Peyer's patch (tissue), 4 donors: ENCODE results near the gene PRSS57. TPM values are rescaled to one million over a fixed set of nuclear protein-coding genes. Genes with fewer than 3 reads are reported as not detected.
A peak's percentile ranks its signal among the peaks of the same experiment; 100 is the strongest.

Source experiments
- DNase-seq, 3 donors: peaks; one replicate each; pipeline ENCODE4 v3.0.0-alpha.2; 2017 to 2019
- H3K27ac ChIP-seq, 4 donors: fragments of 200-600 bp; sonication (generic); one replicate each; pipeline ENCODE4 v1.5.1; 2016 to 2019
- H3K27me3 ChIP-seq, 2 donors: fragments of 200-600 bp; sonication (generic); one replicate each; pipeline ENCODE4 v1.5.1; 2019
- H3K36me3 ChIP-seq, 3 donors: fragments of 200-600 bp; sonication (generic); one replicate each; pipeline ENCODE4 v1.5.1; 2016 to 2019
- H3K4me1 ChIP-seq, 4 donors: fragments of 200-600 bp; sonication (generic); one replicate each; pipeline ENCODE4 v1.5.1; 2016 to 2019
- H3K4me3 ChIP-seq, 4 donors: fragments of 200-600 bp; sonication (generic); 1 replicate in 3 of 4; 2 replicates in 1 of 4; pipeline ENCODE4 v1.5.1; 2016 to 2019; ENCODE audit warnings: mild to moderate bottlenecking in 1 of 4
- H3K9me3 ChIP-seq, 4 donors: fragments of 200-600 bp; sonication (generic); one replicate each; pipeline ENCODE4 v1.5.1; 2016 to 2019; ENCODE audit warnings: mild to moderate bottlenecking in 1 of 4
- CTCF ChIP-seq, 6 experiments: fragments of 450-650 bp in 4 of 6; fragments of 200-600 bp in 2 of 6; sonication (generic) in 1 of 6; IDR thresholded peaks; one replicate each; pipeline ENCODE4 v1.5.1; 2017 to 2019; ENCODE audit warnings: antibody characterized with exemption in 6 of 6, mild to moderate bottlenecking in 3 of 6, moderate library complexity in 1 of 6
- POLR2A ChIP-seq, 2 donors: fragments of 450-650 bp; IDR thresholded peaks; one replicate each; pipeline ENCODE4 v1.5.1; 2017; ENCODE audit warnings: antibody characterized with exemption in 2 of 2, mild to moderate bottlenecking in 2 of 2, moderate library complexity in 2 of 2
- total RNA-seq, 4 donors: library from RNA; depleted of rRNA; stranded (reverse); fragments of >200 nt; gene quantifications; one replicate each; pipeline ENCODE4 v1.1.0, GENCODE V29; 2016

The PRSS57 gene
- total RNA-seq, 4 donors from 2014 or later = not detected

GRCh38 chr19:720345-721160, 25.3 kb upstream of the PRSS57 start:
- H3K27me3 ChIP-seq = peaks cover 0 to 12% of the 10 kb centered on the region in 2 donors
- DNase-seq = no peak
- peak overlapping the region in 2 of 4 donors; percentile 22 to 49 for H3K27ac ChIP-seq
- no peak for TF ChIP-seq CTCF (IDR thresholded peaks at IDR 0.05)
- TF ChIP-seq POLR2A (IDR thresholded peaks at IDR 0.05) = no peak
- peaks cover 0 to 10% (median 4%) of the 10 kb centered on the region in 4 donors for H3K4me1 ChIP-seq
- no peaks in the 10 kb centered on the region for H3K36me3 ChIP-seq
- H3K9me3 ChIP-seq = peaks cover 0 to 4% (median 0%) of the 10 kb centered on the region in 4 donors
- H3K4me3 ChIP-seq = no peak overlapping the region

- H3K27ac ChIP-seq = peak overlapping the region in 2 of 4 donors; percentile 49 to 50
- H3K36me3 ChIP-seq = no peaks in the 10 kb centered on the region
- H3K9me3 ChIP-seq = peaks cover 0 to 7% (median 0%) of the 10 kb centered on the region in 4 donors
- TF ChIP-seq CTCF (IDR thresholded peaks at IDR 0.05) = no peak
- TF ChIP-seq POLR2A (IDR thresholded peaks at IDR 0.05) = no peak
- peaks cover 0 to 10% (median 4%) of the 10 kb centered on the region in 4 donors for H3K4me1 ChIP-seq
- H3K27me3 ChIP-seq = peaks cover 0 to 12% of the 10 kb centered on the region in 2 donors
- peak overlapping the region in 1 of 4 donors; percentile 13 for H3K4me3 ChIP-seq
- DNase-seq = no peak
Measured at GRCh38 chr19:719636-720344, 24.5 kb upstream of the PRSS57 start.

DNA sequence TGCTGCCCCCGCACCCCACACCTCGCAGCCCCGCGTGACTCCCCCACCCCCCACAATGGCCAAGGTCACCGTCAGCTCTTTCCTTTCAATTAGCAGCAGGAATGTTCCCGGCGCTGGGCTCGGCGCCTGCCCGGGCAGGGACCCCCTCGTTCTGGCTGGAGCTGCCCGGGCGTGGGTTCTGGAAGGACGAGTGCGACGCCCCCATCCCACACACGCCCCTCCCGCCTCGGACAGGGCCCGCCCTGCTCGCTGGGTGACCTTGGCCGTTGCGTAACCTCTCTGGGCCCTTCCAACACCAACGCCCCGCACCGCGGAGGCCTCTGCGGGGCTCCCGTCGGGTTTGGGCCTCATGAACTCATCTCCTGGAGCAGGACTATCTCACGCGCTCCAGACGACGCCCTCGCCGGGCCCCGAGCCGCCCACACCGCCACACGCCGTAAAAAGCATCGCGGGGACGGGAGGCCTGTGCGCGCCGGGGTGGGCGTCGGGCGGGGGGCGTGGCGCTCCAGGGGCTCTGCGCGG, 23.8 kb upstream of the PRSS57 start:
- Histone ChIP-seq H3K36me3 (no peaks in the 10 kb centered on the region), H3K9me3 (peaks cover 0 to 7% (median 0%) of the 10 kb centered on the region in 4 donors), H3K27ac (peak overlapping the region in 2 of 4 donors; percentile 49 to 50), H3K27me3 (peaks cover 0 to 12% of the 10 kb centered on the region in 2 donors), H3K4me3 (peak overlapping the region in 1 of 4 donors; percentile 13), H3K4me1 (peaks cover 0 to 10% (median 4%) of the 10 kb centered on the region in 4 donors)
- no peak for DNase-seq
- TF ChIP-seq CTCF (IDR thresholded peaks at IDR 0.05) = no peak
- no peak for TF ChIP-seq POLR2A (IDR thresholded peaks at IDR 0.05)

DNA sequence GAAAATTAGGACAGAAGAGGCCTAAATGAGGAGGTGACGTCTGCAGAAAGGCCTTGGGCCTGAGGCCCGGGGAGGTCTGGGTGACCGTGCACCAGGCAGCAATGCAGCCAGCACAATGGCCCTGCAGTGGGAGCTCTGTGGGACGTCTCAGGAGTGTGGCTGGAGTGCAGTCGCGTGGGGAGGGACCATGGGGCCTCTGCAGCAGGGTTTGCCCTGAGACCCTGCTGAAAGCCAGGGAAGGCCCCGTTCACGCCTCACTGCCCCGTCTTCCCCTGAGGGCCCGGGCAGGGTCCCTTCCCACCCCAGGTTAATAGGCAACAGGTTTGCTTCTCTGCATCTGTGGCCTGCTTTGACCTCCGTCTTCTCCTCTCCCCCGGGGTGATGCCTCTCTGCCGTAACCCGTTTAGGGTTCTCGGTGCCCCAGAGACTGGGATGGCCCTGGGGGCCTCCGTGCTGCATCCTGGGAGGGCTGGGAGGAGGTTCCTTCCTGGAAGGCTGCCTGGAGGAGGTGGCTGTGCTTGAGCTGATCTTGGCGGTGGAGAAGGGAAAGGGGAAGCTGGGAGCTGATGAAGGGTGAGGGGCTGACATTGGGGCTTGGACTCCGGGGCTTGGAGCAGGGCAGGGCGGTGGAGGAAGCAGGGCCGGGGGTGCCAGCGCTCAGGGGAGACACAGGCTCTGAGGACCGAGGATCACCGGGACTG, 23.1 kb upstream of the PRSS57 start:
- H3K4me3 ChIP-seq = no peak overlapping the region
- H3K27ac ChIP-seq = peak overlapping the region in 1 of 4 donors; percentile 49
- H3K36me3 ChIP-seq = no peaks in the 10 kb centered on the region
- no peak for TF ChIP-seq CTCF (IDR thresholded peaks at IDR 0.05)
- TF ChIP-seq POLR2A (IDR thresholded peaks at IDR 0.05) = no peak
- DNase-seq = no peak
- peaks cover 0 to 7% (median 0%) of the 10 kb centered on the region in 4 donors for H3K9me3 ChIP-seq
- H3K27me3 ChIP-seq = peaks cover 0 to 12% of the 10 kb centered on the region in 2 donors
- H3K4me1 ChIP-seq = peaks cover 0 to 10% (median 4%) of the 10 kb centered on the region in 4 donors

DNA sequence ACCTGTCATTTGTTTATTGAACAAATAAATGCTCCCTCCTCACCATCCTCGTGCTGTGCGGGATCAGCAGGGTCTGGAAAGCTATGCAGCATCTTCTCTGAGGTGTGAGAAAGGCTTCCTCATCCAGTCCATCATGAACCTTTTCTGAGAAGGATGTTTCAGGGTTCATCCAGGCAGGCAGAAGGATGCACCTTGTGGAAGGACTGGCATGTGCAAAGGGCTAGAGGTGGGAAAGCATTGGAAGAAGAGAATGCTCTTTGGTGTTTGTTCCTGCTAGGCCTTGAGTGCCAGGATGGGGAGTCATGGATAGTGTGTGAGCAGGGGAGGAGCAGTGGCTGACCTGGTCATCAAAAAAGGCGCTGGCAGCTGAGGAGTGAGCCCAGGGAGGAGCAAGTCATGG, 20.1 kb upstream of the PRSS57 start:
- TF ChIP-seq POLR2A (IDR thresholded peaks at IDR 0.05) (no peak), CTCF (IDR thresholded peaks at IDR 0.05) (no peak)
- no peaks in the 10 kb centered on the region for H3K4me1 ChIP-seq
- DNase-seq = no peak
- H3K36me3 ChIP-seq = no peaks in the 10 kb centered on the region
- no peak overlapping the region for H3K4me3 ChIP-seq
- peaks cover 0 to 12% of the 10 kb centered on the region in 2 donors for H3K27me3 ChIP-seq
- peaks cover 0 to 7% (median 0%) of the 10 kb centered on the region in 4 donors for H3K9me3 ChIP-seq
- H3K27ac ChIP-seq = no peak overlapping the region
